AG04449 (cell line): ENCODE measurements around the gene CHD1.

Experiments
- CTCF ChIA-PET: fragments of 350-600 bp; formaldehyde crosslinking; extraction: SDS; loops from one replicate; lab custom pipeline; 2021; ENCODE audit warnings: antibody characterized with exemption; lab: Yijun Ruan, JAX
- POLR2A ChIA-PET: fragments of 400-600, 350-600 bp; formaldehyde crosslinking; extraction: SDS; loops from one replicate; lab custom pipeline; 2020; ENCODE audit warnings: antibody characterized with exemption, inconsistent platforms; lab: Yijun Ruan, JAX
- DNase-seq: peaks from one replicate; pipeline ENCODE4 v3.0.0-alpha.2; 2010; ENCODE audit warnings: low read depth, low spot score
- H3K4me3 ChIP-seq: 2 replicates; pipeline ENCODE4 v1.5.1; 2011; ENCODE audit warnings: low read depth, mild to moderate bottlenecking, control low read depth, low read length
- TF ChIP-seq, protein P1 (sequence below): IDR thresholded peaks from one replicate; pipeline ENCODE4 v1.5.1; 2011; ENCODE audit warnings: mild to moderate bottlenecking, moderate library complexity, low read length, control low read depth, inconsistent platforms; ENCODE audit not compliant: insufficient read depth; ENCODE audit errors: missing control alignments

The CHD1 gene

DNA sequence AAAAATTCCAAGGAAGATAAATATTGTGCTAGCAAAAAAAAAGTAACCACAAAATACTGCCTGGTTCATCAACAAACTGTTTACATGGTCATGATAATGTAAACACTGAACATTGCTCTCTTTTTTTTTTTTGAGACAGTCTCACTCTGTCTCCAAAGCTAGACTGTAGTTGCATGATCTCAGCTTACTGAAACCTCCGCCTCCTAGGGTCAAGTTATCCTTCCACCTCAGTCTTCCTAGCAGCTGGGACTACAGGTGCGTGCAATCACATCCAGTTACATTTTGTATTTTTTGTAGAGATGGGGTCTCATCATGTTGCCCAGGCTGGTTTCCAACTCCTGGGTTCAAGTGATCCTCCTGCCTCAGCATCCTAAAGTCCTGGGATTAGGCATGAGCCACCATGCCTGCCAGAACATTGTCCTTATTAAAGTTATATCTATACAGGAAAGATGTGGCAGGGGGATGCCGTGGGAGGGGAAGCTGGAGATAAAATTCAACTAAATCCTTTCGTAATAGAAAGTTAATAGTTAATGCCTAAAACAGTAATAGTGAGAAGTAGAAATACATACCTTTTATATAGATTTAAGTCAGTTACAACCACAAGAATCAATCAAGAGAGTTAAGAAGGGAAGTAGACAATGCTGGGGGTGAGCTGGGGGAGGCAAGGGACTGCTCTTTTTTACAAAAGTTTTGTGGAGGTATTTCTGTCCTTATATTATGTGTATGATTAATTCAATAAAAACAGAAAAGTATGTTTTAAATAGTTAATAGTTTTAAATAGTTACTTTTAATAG lies 103.0 kb downstream of the CHD1 start:
- POLR2A ChIA-PET, result no interaction called here
- TF ChIP-seq, protein P1, sequence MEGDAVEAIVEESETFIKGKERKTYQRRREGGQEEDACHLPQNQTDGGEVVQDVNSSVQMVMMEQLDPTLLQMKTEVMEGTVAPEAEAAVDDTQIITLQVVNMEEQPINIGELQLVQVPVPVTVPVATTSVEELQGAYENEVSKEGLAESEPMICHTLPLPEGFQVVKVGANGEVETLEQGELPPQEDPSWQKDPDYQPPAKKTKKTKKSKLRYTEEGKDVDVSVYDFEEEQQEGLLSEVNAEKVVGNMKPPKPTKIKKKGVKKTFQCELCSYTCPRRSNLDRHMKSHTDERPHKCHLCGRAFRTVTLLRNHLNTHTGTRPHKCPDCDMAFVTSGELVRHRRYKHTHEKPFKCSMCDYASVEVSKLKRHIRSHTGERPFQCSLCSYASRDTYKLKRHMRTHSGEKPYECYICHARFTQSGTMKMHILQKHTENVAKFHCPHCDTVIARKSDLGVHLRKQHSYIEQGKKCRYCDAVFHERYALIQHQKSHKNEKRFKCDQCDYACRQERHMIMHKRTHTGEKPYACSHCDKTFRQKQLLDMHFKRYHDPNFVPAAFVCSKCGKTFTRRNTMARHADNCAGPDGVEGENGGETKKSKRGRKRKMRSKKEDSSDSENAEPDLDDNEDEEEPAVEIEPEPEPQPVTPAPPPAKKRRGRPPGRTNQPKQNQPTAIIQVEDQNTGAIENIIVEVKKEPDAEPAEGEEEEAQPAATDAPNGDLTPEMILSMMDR, result no peak
- CTCF ChIA-PET, result interaction anchor here (0.7 to 1.9 kb wide), 5 partner anchors 16 to 1595 kb away, joined by 3 to 8 read pairs (median 3); no protein-coding TSS in a partner anchor
- no peak overlapping the region for H3K4me3 ChIP-seq
- no peak for DNase-seq

DNA sequence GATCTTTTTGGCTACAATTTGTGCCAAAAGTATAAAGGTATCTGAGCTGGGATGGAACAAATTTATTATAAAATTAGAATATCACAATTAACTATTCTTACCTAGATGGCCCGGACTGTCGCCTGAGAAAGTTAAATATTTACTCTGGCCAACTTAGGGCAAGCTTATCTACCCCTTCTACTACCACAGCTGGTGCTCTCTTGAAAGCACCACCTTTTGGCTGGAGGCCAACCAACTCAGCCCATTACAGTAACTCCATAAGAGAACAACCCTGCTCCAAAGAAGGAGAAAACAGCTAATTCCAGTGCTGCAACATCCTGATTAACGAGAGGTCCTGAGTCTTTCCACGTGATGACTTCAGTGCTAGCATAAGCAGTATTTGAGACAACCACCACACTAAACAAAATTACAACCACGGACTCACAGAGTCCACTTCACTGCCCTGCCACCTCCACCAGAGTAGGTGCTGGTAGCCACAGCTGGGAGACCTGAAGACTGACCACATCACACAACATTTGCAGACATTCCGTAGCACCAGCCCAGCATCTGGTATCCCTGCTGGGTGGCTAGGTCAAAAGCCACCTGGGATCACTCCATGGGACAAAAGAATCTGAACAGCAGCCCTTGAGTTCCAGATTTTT lies 112.1 kb downstream of the CHD1 start:
- POLR2A ChIA-PET, result no interaction called here
- no peak for DNase-seq
- H3K4me3 ChIP-seq, result no peak overlapping the region
- TF ChIP-seq, protein P1, result no peak
- CTCF ChIA-PET, result no interaction called here

- POLR2A ChIA-PET, result no interaction called here
- TF ChIP-seq, protein P1, result no peak
- CTCF ChIA-PET, result interaction anchor here (1.3 kb wide), 1 partner anchor 17 kb away, joined by 3 read pairs; no protein-coding TSS in a partner anchor
- no peak overlapping the region for H3K4me3 ChIP-seq
- no peak for DNase-seq
Observed at GRCh38 chr5:98813755-98814154, 115.1 kb downstream of the CHD1 start.

DNA sequence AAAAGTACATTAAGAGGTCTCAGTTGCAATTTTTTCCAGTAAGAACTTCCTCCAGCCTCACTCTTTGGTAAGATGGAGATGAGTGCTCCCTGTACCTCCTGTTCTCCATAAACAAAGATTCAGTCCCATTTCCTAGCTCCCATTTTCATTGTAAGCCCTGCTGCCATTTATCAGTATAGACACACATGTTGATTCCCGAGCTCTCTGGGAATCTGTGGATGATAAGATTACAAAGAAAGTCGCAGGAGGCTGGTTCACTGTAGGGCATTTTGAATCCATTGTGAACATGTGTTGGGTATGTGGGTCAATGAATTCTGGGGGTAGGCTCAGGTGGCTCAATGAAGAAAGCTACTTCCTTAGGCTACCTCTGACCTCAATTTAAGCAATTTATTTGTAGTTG lies 118.6 kb downstream of the CHD1 start:
- CTCF ChIA-PET, result interaction anchor here (0.6 to 1.5 kb wide), 4 partner anchors 14 to 1276 kb away, joined by 3 to 4 read pairs (median 3); no protein-coding TSS in a partner anchor
- POLR2A ChIA-PET, result no interaction called here

GRCh38 chr5:98807806-98808205 lies 121.0 kb downstream of the CHD1 start:
- ChIA-PET POLR2A (no interaction called here), CTCF (interaction anchor here (1.4 kb wide), 1 partner anchor 37 kb away, joined by 3 read pairs; no protein-coding TSS in a partner anchor)
- TF ChIP-seq, protein P1, result no peak
- no peak overlapping the region for H3K4me3 ChIP-seq
- no peak for DNase-seq

More for the DNA sequence above, 118.6 kb downstream of the CHD1 start:
- no peak overlapping the region for H3K4me3 ChIP-seq
- no peak for DNase-seq
- TF ChIP-seq, protein P1, result no peak

DNA sequence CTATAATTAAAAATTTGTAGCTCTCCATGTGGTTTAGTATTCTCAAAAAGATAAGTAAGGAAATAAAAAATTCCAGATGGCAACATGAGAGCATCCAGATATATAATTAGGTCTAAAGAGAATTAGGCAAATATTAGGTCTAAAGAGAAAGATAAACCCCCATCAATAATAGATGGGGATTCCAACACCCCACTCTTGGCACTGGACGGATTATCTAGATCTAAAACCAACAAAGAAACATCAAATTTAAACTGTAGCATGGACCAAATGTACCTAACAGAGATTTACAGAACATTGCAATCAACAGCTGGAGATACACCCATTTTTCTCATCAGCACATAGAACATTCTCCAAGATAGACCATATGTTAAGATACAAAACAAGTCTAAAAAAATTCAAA lies 123.7 kb downstream of the CHD1 start:
- TF ChIP-seq, protein P1, result no peak
- no peak for DNase-seq
- no peak overlapping the region for H3K4me3 ChIP-seq
- POLR2A ChIA-PET, result no interaction called here
- CTCF ChIA-PET, result interaction anchor here (0.8 kb wide), 1 partner anchor 27 kb away, joined by 3 read pairs; no protein-coding TSS in a partner anchor
